HG03135 (cell line): ENCODE data around the gene METTL25B.

Experiments used
- ATAC-seq: cut with Tn5 transposase; IDR thresholded peaks from one replicate; pipeline ENCODE4 v1.9.1; 2021; ENCODE audit warnings: mild to moderate bottlenecking, moderate library complexity; ENCODE audit not compliant: unreplicated experiment

METTL25B gene

GRCh38 chr1:156766298-156767100 is 38.2 kb downstream of the METTL25B start:
- ATAC-seq: peak; percentile 13

GRCh38 chr1:156767101-156767878 is 39.0 kb downstream of the METTL25B start, which contains the start of gene PRCC:
Gene PRCC (plus strand): TSS chr1:156767535. CDS start chr1:156767772, 237 bp downstream.
- ATAC-seq: peak; percentile 92

- ATAC-seq: no peak
Observed at GRCh38 chr1:156767879-156768604, 39.8 kb downstream of the METTL25B start.

- no peak for ATAC-seq
Observed at GRCh38 chr1:156768610-156769295, 40.5 kb downstream of the METTL25B start.

- ATAC-seq: no peak
Observed at GRCh38 chr1:156772222-156772621, 44.0 kb downstream of the METTL25B start.

- ATAC-seq: no peak
Observed at GRCh38 chr1:156772728-156773497, 44.6 kb downstream of the METTL25B start.

- ATAC-seq: no peak
Observed at GRCh38 chr1:156773607-156774006, 45.3 kb downstream of the METTL25B start.

- no peak for ATAC-seq
Observed at GRCh38 chr1:156775799-156776198, 47.5 kb downstream of the METTL25B start.

GRCh38 chr1:156776942-156777341 is 48.7 kb downstream of the METTL25B start:
- no peak for ATAC-seq

- ATAC-seq: no peak
Observed at GRCh38 chr1:156777573-156777972, 49.3 kb downstream of the METTL25B start.

GRCh38 chr1:156781585-156782186 is 53.4 kb downstream of the METTL25B start:
- no peak for ATAC-seq

- no peak for ATAC-seq
Observed at GRCh38 chr1:156785458-156785857, 57.2 kb downstream of the METTL25B start.
